Loucy (cell line): Measurements from ENCODE around the gene CDC42EP5.
"Not testable (repeated sequence)": the region's sequence is repeated elsewhere in the genome, so short reads cannot be mapped to it uniquely, and the experiment has no call there.

Experiments used
- EZH2phosphoT487 ChIP-seq: fragments of 200-600 bp; IDR thresholded peaks from 2 replicates; pipeline ENCODE4 v1.6.1; 2018; ENCODE audit warnings: antibody characterized with exemption, mild to moderate bottlenecking, moderate library complexity, borderline replicate concordance
- TF ChIP-seq, protein P1 (sequence below): fragments of 200-600 bp; sonication (generic); conservative IDR thresholded peaks from 2 replicates; pipeline ENCODE4 v1.5.1; 2014; ENCODE audit warnings: mild to moderate bottlenecking, antibody characterized with exemption, low read length

GRCh38 chr19:54495284-54495683 lies 22.2 kb upstream of the CDC42EP5 start:
- TF ChIP-seq, protein P1, sequence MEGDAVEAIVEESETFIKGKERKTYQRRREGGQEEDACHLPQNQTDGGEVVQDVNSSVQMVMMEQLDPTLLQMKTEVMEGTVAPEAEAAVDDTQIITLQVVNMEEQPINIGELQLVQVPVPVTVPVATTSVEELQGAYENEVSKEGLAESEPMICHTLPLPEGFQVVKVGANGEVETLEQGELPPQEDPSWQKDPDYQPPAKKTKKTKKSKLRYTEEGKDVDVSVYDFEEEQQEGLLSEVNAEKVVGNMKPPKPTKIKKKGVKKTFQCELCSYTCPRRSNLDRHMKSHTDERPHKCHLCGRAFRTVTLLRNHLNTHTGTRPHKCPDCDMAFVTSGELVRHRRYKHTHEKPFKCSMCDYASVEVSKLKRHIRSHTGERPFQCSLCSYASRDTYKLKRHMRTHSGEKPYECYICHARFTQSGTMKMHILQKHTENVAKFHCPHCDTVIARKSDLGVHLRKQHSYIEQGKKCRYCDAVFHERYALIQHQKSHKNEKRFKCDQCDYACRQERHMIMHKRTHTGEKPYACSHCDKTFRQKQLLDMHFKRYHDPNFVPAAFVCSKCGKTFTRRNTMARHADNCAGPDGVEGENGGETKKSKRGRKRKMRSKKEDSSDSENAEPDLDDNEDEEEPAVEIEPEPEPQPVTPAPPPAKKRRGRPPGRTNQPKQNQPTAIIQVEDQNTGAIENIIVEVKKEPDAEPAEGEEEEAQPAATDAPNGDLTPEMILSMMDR, result not testable (repeated sequence)
- not testable (repeated sequence) for TF ChIP-seq EZH2phosphoT487
